ENCODE measurements around the gene AMZ1.

The AMZ1 gene

DNA sequence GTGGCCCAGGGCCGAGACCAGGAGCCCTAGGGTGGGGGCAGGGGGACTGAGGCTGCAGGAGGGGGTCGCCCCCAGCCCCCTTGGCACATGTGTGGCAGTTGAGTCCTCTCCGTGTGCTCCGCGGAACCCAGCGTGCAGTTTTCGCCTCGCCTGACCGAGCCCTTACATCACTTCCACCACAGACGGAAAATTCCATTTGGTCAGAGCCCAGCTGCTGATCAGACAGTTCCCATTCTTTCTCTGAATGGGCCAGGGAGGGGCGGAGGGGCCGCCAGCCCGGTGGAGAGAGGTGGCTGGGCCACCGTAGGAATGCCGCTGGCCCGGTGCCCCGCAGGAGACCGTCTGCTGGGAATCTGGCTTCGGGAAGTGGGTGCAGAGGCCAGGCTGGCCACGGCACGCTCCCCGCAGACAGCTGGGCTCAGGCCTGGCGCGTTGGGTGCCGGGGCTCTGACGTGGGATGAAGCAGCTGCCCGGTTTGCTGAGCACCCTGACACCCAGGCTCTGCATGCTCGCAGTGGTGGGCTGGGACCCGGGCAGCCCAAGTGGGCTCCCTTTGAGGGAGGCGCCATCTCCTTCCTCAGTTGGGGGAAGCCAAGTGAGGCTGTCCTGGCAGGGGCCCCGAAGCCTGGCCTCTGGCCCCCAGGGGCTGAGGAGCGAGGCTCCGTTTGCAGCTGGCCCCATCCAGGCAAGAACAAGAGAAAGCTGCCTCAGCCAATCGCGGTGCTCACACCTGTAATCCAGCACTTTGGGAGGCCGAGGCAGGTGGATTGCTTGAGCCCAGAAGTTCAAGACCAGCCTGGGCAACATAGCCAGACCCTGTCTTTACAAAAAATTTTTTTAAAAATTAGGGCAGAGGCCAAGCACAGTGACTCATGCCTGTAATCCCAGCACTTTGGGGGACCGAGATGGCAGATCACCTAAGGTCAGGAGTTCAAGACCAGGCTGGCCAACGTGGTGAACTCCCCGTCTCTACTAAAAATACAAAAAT, 46.3 kb upstream of the AMZ1 start:
- TF ChIP-seq, protein P1, sequence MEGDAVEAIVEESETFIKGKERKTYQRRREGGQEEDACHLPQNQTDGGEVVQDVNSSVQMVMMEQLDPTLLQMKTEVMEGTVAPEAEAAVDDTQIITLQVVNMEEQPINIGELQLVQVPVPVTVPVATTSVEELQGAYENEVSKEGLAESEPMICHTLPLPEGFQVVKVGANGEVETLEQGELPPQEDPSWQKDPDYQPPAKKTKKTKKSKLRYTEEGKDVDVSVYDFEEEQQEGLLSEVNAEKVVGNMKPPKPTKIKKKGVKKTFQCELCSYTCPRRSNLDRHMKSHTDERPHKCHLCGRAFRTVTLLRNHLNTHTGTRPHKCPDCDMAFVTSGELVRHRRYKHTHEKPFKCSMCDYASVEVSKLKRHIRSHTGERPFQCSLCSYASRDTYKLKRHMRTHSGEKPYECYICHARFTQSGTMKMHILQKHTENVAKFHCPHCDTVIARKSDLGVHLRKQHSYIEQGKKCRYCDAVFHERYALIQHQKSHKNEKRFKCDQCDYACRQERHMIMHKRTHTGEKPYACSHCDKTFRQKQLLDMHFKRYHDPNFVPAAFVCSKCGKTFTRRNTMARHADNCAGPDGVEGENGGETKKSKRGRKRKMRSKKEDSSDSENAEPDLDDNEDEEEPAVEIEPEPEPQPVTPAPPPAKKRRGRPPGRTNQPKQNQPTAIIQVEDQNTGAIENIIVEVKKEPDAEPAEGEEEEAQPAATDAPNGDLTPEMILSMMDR (IDR thresholded peaks at IDR 0.05; ENCODE audit: insufficient read depth, missing control alignments): no peak
- no peak for DNase-seq (ENCODE audit: insufficient read length, low spot score)
- no peak for FAIRE-seq

DNA sequence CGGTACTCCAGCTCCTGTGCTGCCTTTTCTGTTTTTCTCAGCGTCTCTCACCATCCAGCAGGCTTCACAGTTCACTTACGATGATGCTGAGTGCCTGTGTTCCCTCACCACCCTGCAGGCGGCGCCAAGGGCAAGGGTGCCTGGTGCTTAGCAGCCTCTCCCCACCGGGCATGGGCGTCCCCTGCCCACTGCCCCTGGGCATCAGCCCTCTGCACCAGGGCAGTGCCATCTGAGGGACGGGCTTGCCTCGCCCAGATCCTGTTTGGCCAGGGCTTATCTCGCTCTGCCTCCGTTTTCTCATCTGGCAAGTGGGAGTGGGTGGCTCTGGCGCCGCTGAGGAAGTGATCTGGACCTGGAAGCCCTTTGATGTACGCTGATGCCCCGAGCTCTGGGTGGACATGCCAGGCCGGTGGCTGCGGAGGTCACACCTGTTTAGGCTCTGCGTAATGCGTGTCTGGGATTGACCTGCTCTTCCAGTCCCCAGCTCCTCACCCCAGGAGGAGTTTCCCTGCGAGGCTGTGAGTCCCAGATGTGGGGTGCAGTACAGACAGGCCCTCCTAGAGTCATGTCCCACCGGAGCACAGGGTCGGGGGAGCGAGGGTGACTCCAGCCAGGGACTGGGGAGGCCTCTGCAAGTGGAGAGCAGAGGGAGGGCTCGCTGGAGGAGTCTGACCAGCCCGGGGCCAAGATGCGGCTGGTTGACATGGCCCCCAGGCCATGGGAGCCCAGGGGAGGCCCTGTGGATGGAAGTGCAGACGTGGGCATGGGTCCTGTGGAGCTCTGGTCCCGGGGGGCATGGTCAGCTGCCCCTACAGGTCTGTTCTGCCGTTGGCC, 44.4 kb upstream of the AMZ1 start:
- no peak for FAIRE-seq
- TF ChIP-seq, protein P1 (IDR thresholded peaks at IDR 0.05; ENCODE audit: insufficient read depth, missing control alignments): no peak

DNA sequence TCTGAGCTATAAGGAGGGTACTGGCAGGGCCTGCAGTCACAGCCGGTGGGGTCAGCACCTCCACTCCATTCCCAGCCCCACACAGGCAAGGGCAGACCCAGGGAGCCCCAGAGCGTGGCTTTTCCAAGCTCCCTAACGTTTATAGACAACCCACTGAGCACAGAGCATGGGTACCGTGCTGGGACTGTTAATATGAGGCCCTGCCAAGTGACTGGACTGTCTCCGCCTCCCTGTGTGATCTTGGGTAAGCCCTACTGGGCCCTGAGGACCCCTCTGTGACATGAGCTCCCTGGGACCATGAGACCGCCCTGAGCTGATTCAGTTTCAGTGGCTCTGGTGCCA, 43.8 kb upstream of the AMZ1 start:
- DNase-seq (ENCODE audit: insufficient read length, low spot score) (no peak), FAIRE-seq (no peak)
- TF ChIP-seq, protein P1 (IDR thresholded peaks at IDR 0.05; ENCODE audit: insufficient read depth, missing control alignments): no peak

More for the DNA sequence above, 44.4 kb upstream of the AMZ1 start:
- DNase-seq (ENCODE audit: insufficient read length, low spot score): no peak

DNA sequence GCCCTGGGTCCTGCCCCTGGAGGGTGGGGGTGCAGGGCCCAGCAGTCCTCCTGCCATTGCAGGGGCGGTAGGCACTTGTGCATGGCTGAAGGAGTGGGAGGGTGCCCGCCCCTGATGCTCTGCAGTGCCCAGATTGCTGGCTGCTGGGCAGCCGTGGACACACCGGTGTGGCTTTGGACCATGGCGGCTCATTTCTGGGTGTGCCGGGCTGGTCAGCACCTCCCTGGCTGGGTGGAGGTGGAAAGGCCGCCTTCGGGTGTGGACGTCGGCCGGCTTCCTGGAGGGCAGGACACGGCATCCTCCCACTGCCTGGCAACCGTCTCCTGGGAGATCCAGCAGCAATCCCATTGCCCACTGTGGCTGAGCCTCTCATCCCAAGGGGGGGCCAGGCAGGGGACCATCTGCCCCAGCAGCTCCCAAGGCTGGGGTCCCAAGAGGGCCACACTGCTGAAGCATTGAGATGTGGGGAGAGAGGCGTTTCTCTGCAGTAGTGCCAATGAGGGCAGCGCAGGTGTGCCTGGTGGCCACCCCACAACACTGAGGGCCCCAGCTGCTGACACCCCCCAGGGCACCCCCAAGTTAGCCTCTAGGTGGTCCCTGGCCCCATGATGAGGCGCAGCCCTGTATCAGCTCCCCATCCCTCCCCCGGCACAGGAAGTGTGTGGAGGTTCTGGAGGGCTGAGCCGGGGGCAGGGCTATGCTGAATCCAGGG, 43.3 kb upstream of the AMZ1 start:
- FAIRE-seq (no peak), DNase-seq (ENCODE audit: insufficient read length, low spot score) (no peak)
- TF ChIP-seq, protein P1 (IDR thresholded peaks at IDR 0.05; ENCODE audit: insufficient read depth, missing control alignments): no peak

DNA sequence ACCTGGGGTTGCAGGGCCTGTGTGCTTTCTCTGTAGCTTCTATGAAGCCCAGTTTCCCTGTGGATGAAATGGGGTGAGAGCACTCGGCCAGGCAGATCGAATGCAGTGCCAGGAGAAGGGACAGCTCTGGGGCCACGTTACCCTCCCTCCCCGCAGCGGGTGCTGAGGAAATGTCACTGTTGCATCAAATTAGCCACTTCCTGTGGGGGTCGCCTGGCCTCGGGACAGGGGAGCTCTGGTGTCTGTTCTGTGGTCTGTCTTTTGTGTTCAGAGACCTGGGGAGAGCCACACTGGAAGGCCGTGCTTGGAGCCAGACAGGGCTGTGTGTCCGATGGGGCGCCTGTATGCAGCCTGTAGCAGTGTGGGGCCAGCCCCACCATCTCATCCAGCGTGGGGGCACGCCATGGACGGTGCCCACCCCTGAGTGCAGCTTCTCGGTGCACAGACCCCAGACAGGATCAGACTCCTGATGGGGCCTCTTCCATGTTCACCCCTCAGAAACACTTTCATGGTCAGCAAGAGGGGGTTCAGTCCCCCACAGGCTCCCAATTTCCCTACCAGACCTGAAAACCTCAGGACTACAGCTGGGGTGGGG, 42.6 kb upstream of the AMZ1 start:
- DNase-seq (ENCODE audit: insufficient read length, low spot score) (no peak), FAIRE-seq (no peak)
- TF ChIP-seq, protein P1 (IDR thresholded peaks at IDR 0.05; ENCODE audit: insufficient read depth, missing control alignments): no peak

DNA sequence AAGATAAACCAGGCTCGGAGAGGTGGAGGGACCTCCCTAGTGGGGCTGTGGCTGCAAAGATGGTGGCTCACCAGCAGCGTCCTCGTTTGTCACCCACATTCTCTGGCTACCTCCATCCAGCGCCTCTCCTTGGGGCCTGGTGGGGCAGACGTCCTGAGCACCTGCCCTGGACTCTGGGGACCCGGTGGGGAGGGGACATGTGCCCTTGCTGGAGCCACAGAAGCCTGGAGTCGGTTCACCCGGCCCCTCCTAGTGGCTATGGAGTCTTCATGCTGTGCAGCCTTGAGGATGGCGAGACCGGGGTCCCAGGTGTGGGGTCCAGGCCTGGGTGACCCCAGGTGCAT, 41.7 kb upstream of the AMZ1 start:
- DNase-seq (ENCODE audit: insufficient read length, low spot score): no peak
- TF ChIP-seq, protein P1 (IDR thresholded peaks at IDR 0.05; ENCODE audit: insufficient read depth, missing control alignments): no peak
- no peak for FAIRE-seq

Data from D721Med (cell line).